Caco-2 (cell line): ENCODE measurements around the gene AKAP5. TPM values are rescaled to one million over a fixed set of nuclear protein-coding genes. Genes with fewer than 3 reads are reported as not detected.

Experiments used
- BruUV-seq: library from RNA; stranded (reverse); fragments of 400-500 nt; replicated peaks from 2 replicates; lab custom pipeline; 2021; lab: Mats Ljungman, UMichigan
- CTCF ChIA-PET: fragments of 300-600 bp; sonication (Branson Sonifier 250); formaldehyde crosslinking; loops from one replicate; lab custom pipeline; 2022; ENCODE audit warnings: antibody characterized with exemption; lab: Charles Lee
- POLR2A ChIA-PET: fragments of 300-600 bp; sonication (Branson Sonifier 250); formaldehyde crosslinking; loops from one replicate; lab custom pipeline; 2022; ENCODE audit warnings: antibody characterized with exemption; lab: Charles Lee
- DNase-seq, 2 experiments: peaks; one replicate each; pipeline versions ENCODE4 v3.0.0 to v3.0.0-alpha.2; 2020 to 2022
- H3K27me3 ChIP-seq: replicated peaks from 2 replicates; pipeline ENCODE4 v1.6.0; 2011; ENCODE audit warnings: low read length; ENCODE audit not compliant: control insufficient read depth, insufficient read depth
- H3K36me3 ChIP-seq: 2 replicates; pipeline ENCODE4 v1.5.1; 2011; ENCODE audit warnings: low read length; ENCODE audit not compliant: control insufficient read depth, insufficient read depth
- H3K4me1 ChIP-seq: fragments of 250-450 bp; sonication (Bioruptor Pico); 2 replicates; pipeline ENCODE4 v1.5.1; 2020; ENCODE audit warnings: mild to moderate bottlenecking
- H3K4me3 ChIP-seq: 2 replicates; pipeline ENCODE4 v1.5.1; 2011; ENCODE audit warnings: low read depth, mild to moderate bottlenecking, control low read depth, low read length
- H3K9me3 ChIP-seq: fragments of 250-450 bp; sonication (Bioruptor Pico); 2 replicates; pipeline ENCODE4 v1.5.1; 2020; ENCODE audit warnings: mild to moderate bottlenecking, moderate library complexity
- H3K27ac Mint-ChIP-seq: one replicate; pipeline ENCODE4 v1.8.0; 2022; ENCODE audit warnings: mixed read lengths; ENCODE audit not compliant: unreplicated experiment
- H3K27me3 Mint-ChIP-seq: one replicate; pipeline ENCODE4 v1.8.0; 2022; ENCODE audit warnings: mixed read lengths; ENCODE audit not compliant: insufficient read depth, unreplicated experiment
- H3K36me3 Mint-ChIP-seq: one replicate; pipeline ENCODE4 v1.8.0; 2022; ENCODE audit warnings: mild to moderate bottlenecking, mixed read lengths; ENCODE audit not compliant: insufficient read depth, unreplicated experiment
- H3K4me1 Mint-ChIP-seq: one replicate; pipeline ENCODE4 v1.8.0; 2022; ENCODE audit warnings: low read depth, mixed read lengths; ENCODE audit not compliant: unreplicated experiment
- H3K4me3 Mint-ChIP-seq: one replicate; pipeline ENCODE4 v1.8.0; 2022; ENCODE audit warnings: mild to moderate bottlenecking, moderate library complexity, mixed read lengths; ENCODE audit not compliant: unreplicated experiment
- H3K9me3 Mint-ChIP-seq: one replicate; pipeline ENCODE4 v1.8.0; 2022; ENCODE audit warnings: mixed read lengths; ENCODE audit not compliant: unreplicated experiment
- CTCF ChIP-seq, 2 experiments: fragments of 200-600 bp in 1 of 2; IDR thresholded peaks; 1 replicate in 1 of 2; 2 replicates in 1 of 2; pipeline versions ENCODE4 v1.5.1 to v1.8.0; 2011 to 2022; ENCODE audit warnings: antibody characterized with exemption in 1 of 2, control low read depth in 1 of 2, inconsistent platforms in 1 of 2, low read depth in 1 of 2, low read length in 1 of 2, mild to moderate bottlenecking in 1 of 2, moderate library complexity in 1 of 2; ENCODE audit not compliant: insufficient read depth in 1 of 2, severe bottlenecking in 1 of 2, unreplicated experiment in 1 of 2
- intact Hi-C: fragments of 100-400 bp; cut with micrococcal nuclease; formaldehyde crosslinking; loops from one replicate; pipeline ENCODE4 v1.10.0; 2022; ENCODE audit not compliant: unreplicated experiment
- total RNA-seq: library from RNA; stranded (reverse); gene quantifications from 2 replicates; pipeline ENCODE4 v1.2.3, GENCODE V29; 2022

AKAP5 gene
- total RNA-seq, 1 experiment from 2014 or later = 15.0 TPM

GRCh38 chr14:64444140-64444539 is 21.2 kb upstream of the AKAP5 start:
- H3K36me3 Mint-ChIP-seq = peaks cover 85% of the 10 kb centered on the region
- ChIA-PET CTCF (no interaction called here), POLR2A (no interaction called here)
- no peaks in the 10 kb centered on the region for H3K4me1 Mint-ChIP-seq
- no peak overlapping the region for H3K27ac Mint-ChIP-seq
- H3K4me3 Mint-ChIP-seq = no peak overlapping the region
- H3K9me3 Mint-ChIP-seq = no peaks in the 10 kb centered on the region
- Histone ChIP-seq H3K27me3 (no peaks in the 10 kb centered on the region), H3K9me3 (no peaks in the 10 kb centered on the region), H3K36me3 (no peaks in the 10 kb centered on the region; the same call in 1 of the 2 replicates), H3K4me3 (no peak overlapping the region), H3K4me1 (peaks cover 13% of the 10 kb centered on the region)
- DNase-seq = no peak
- TF ChIP-seq CTCF (IDR thresholded peaks at IDR 0.05; ENCODE audit: insufficient read depth in 1 of 2, low read depth in 1 of 2, low read length in 1 of 2, severe bottlenecking in 1 of 2, unreplicated experiment in 1 of 2) = no peak
- no peaks in the 10 kb centered on the region for H3K27me3 Mint-ChIP-seq
- BruUV-seq = no TSS peak
- intact Hi-C loops = no loop called here

- intact Hi-C loops = no loop called here
- TF ChIP-seq CTCF (IDR thresholded peaks at IDR 0.05; ENCODE audit: insufficient read depth in 1 of 2, low read depth in 1 of 2, low read length in 1 of 2, severe bottlenecking in 1 of 2, unreplicated experiment in 1 of 2) = no peak
- Mint-ChIP-seq H3K36me3 (peaks cover 85% of the 10 kb centered on the region), H3K9me3 (no peaks in the 10 kb centered on the region), H3K27ac (no peak overlapping the region), H3K27me3 (no peaks in the 10 kb centered on the region), H3K4me3 (no peak overlapping the region), H3K4me1 (no peaks in the 10 kb centered on the region)
- no peaks in the 10 kb centered on the region; the same call in 1 of the 2 replicates for H3K36me3 ChIP-seq
- H3K27me3 ChIP-seq = no peaks in the 10 kb centered on the region
- no peak for DNase-seq
- BruUV-seq = no TSS peak
- peaks cover 9% of the 10 kb centered on the region; the same call in 1 of the 2 replicates for H3K4me1 ChIP-seq
- CTCF ChIA-PET = no interaction called here
- H3K9me3 ChIP-seq = no peaks in the 10 kb centered on the region
- H3K4me3 ChIP-seq = no peak overlapping the region
- POLR2A ChIA-PET = no interaction called here
These were observed 20.1 kb upstream of the AKAP5 start for GRCh38 chr14:64444984-64445845.

GRCh38 chr14:64447876-64448670 is 17.2 kb upstream of the AKAP5 start:
- POLR2A ChIA-PET = interaction anchor here (0.9 kb wide), 1 partner anchor 10 kb away, joined by 4 read pairs; no protein-coding TSS in a partner anchor
- DNase-seq = no peak
- Histone ChIP-seq H3K27me3 (no peaks in the 10 kb centered on the region), H3K4me3 (no peak overlapping the region), H3K9me3 (no peaks in the 10 kb centered on the region), H3K36me3 (no peaks in the 10 kb centered on the region), H3K4me1 (peaks cover 9% of the 10 kb centered on the region; the same call in 1 of the 2 replicates)
- BruUV-seq = no TSS peak
- no peak for TF ChIP-seq CTCF (IDR thresholded peaks at IDR 0.05; ENCODE audit: insufficient read depth in 1 of 2, low read depth in 1 of 2, low read length in 1 of 2, severe bottlenecking in 1 of 2, unreplicated experiment in 1 of 2)
- intact Hi-C loops = no loop called here
- H3K4me3 Mint-ChIP-seq = no peak overlapping the region
- H3K9me3 Mint-ChIP-seq = no peaks in the 10 kb centered on the region
- H3K27ac Mint-ChIP-seq = no peak overlapping the region
- H3K27me3 Mint-ChIP-seq = no peaks in the 10 kb centered on the region
- H3K36me3 Mint-ChIP-seq = peaks cover 85% of the 10 kb centered on the region
- CTCF ChIA-PET = interaction anchor here (0.6 to 1.0 kb wide), 4 partner anchors 9 to 104 kb away, joined by 3 to 4 read pairs (median 3); no protein-coding TSS in a partner anchor
- H3K4me1 Mint-ChIP-seq = no peaks in the 10 kb centered on the region
